B cell (primary cell): ENCODE results near the gene DACH2. TPM values are rescaled to one million over a fixed set of nuclear protein-coding genes. Genes with fewer than 3 reads are reported as not detected.

Source experiments
- ATAC-seq: fragments of 200-7000 bp; cut with Tn5 transposase; one replicate; pipeline ENCODE4 v1.10.0; 2021; ENCODE audit warnings: low read depth, mild to moderate bottlenecking, moderate number of reproducible peaks, moderate library complexity
- CTCF ChIA-PET: fragments of 350-600 bp; sonication (Branson Sonifier 250); formaldehyde crosslinking; loops from one replicate; lab custom pipeline; 2021; ENCODE audit warnings: antibody characterized with exemption, inconsistent platforms; lab: Charles Lee
- POLR2A ChIA-PET: fragments of 350-600 bp; sonication (Branson Sonifier 250); formaldehyde crosslinking; loops from one replicate; lab custom pipeline; 2021; ENCODE audit warnings: antibody characterized with exemption; lab: Charles Lee
- DNase-seq: peaks from one replicate; pipeline ENCODE4 v3.0.0; 2013
- H2AFZ ChIP-seq: 2 replicates; pipeline ENCODE4 v1.6.1; 2012; ENCODE audit warnings: mild to moderate bottlenecking, low read depth, low read length; ENCODE audit not compliant: insufficient read depth, poor library complexity, severe bottlenecking
- H3K27ac ChIP-seq, 2 donors: 1 replicate in 1 of 2; 2 replicates in 1 of 2; pipeline ENCODE4 v1.5.1; 2012 to 2013; ENCODE audit warnings: low read length in 2 of 2, mild to moderate bottlenecking in 2 of 2, moderate library complexity in 1 of 2
- H3K27me3 ChIP-seq, 4 experiments: fragments of 200-600 bp in 1 of 4; sonication (generic) in 1 of 4; replicated peaks in 1 of 4; 1 replicate in 2 of 4; 2 replicates in 2 of 4; pipeline versions ENCODE4 v1.6.1 to v1.7.0; 2013 to 2016; ENCODE audit warnings: low read length in 3 of 4, mild to moderate bottlenecking in 2 of 4, mixed read lengths in 1 of 4, moderate library complexity in 1 of 4; ENCODE audit not compliant: insufficient read depth in 4 of 4, control insufficient read depth in 3 of 4; ENCODE audit errors: control extremely low read depth in 1 of 4
- H3K36me3 ChIP-seq, 2 experiments: replicated peaks in 1 of 2; 1 replicate in 1 of 2; 2 replicates in 1 of 2; pipeline versions ENCODE4 v1.6.1 to v1.7.1; 2013; ENCODE audit warnings: low read length in 1 of 2; ENCODE audit not compliant: insufficient read depth in 2 of 2, control insufficient read depth in 1 of 2; ENCODE audit errors: control extremely low read depth in 1 of 2, extremely low read depth in 1 of 2
- H3K4me1 ChIP-seq, 2 donors: fragments of 200-600 bp in 1 of 2; sonication (generic) in 1 of 2; 1 replicate in 1 of 2; 2 replicates in 1 of 2; pipeline versions ENCODE4 v1.5.1 to v1.6.1; 2013 to 2017; ENCODE audit warnings: low read length in 2 of 2; ENCODE audit not compliant: control insufficient read depth in 2 of 2, insufficient read depth in 2 of 2
- H3K4me2 ChIP-seq: replicated peaks from 2 replicates; pipeline ENCODE3; 2012; ENCODE audit warnings: mild to moderate bottlenecking, low read depth, low read length; ENCODE audit not compliant: poor library complexity, severe bottlenecking
- H3K4me3 ChIP-seq, 5 experiments: fragments of 200-600 bp in 1 of 5; sonication (generic) in 1 of 5; 1 replicate in 3 of 5; 2 replicates in 2 of 5; pipeline versions ENCODE4 v1.5.1 to v1.7.0; 2011 to 2016; ENCODE audit warnings: low read length in 4 of 5, mild to moderate bottlenecking in 4 of 5, low read depth in 2 of 5, control low read depth in 1 of 5, moderate library complexity in 1 of 5; ENCODE audit not compliant: insufficient read depth in 1 of 5; ENCODE audit errors: control extremely low read depth in 1 of 5, extremely low read depth in 1 of 5
- H3K79me2 ChIP-seq: fragments of 200-600 bp; sonication (generic); one replicate; pipeline ENCODE4 v1.6.0; 2016; ENCODE audit warnings: low read length; ENCODE audit not compliant: control insufficient read depth, insufficient read depth
- H3K9ac ChIP-seq: fragments of 200-600 bp; sonication (generic); 2 replicates; pipeline ENCODE4 v1.6.1; 2017; ENCODE audit warnings: mild to moderate bottlenecking, low read length, moderate library complexity
- H3K9me3 ChIP-seq, 3 donors: one replicate each; pipeline versions ENCODE4 v1.6.1 to v1.7.1; 2013; ENCODE audit warnings: low read length in 2 of 3; ENCODE audit not compliant: control insufficient read depth in 2 of 3, insufficient read depth in 1 of 3; ENCODE audit errors: control extremely low read depth in 1 of 3
- H4K20me1 ChIP-seq: 2 replicates; pipeline ENCODE4 v1.6.0; 2012; ENCODE audit warnings: mild to moderate bottlenecking, low read length; ENCODE audit not compliant: insufficient read depth, control insufficient read depth, poor library complexity, severe bottlenecking
- H3K27ac Mint-ChIP-seq: one replicate; pipeline ENCODE4 v1.8.0; 2021; ENCODE audit warnings: mixed read lengths
- H3K27me3 Mint-ChIP-seq: one replicate; pipeline ENCODE4 v1.8.0; 2021; ENCODE audit warnings: mixed read lengths
- H3K4me1 Mint-ChIP-seq: one replicate; pipeline ENCODE4 v1.8.0; 2021; ENCODE audit warnings: mixed read lengths
- H3K4me3 Mint-ChIP-seq: one replicate; pipeline ENCODE4 v1.8.0; 2021; ENCODE audit warnings: mixed read lengths
- H3K9me3 Mint-ChIP-seq: one replicate; pipeline ENCODE4 v1.8.0; 2022; ENCODE audit warnings: mixed read lengths; ENCODE audit not compliant: insufficient read depth
- CTCF ChIP-seq: fragments of 200-600 bp; IDR thresholded peaks from one replicate; pipeline ENCODE4 v1.8.0; 2022; ENCODE audit warnings: antibody characterized with exemption, mild to moderate bottlenecking
- EZH2 ChIP-seq: IDR thresholded peaks from 2 replicates; pipeline ENCODE4 v1.6.1; 2012; ENCODE audit warnings: borderline replicate concordance, low read depth, mild to moderate bottlenecking, moderate library complexity, low read length; ENCODE audit not compliant: insufficient read depth, poor library complexity, severe bottlenecking
- WGBS: methylation state at CpG from one replicate; pipeline ENCODE4 v1.1.5; 2013; ENCODE audit warnings: missing lambda C conversion rate; ENCODE audit not compliant: insufficient coverage; 5-methylcytosine and 5-hydroxymethylcytosine counted together
- intact Hi-C: fragments of 100-400 bp; cut with micrococcal nuclease; formaldehyde crosslinking; loops from one replicate; pipeline ENCODE4 v1.10.0; 2022
- polyA plus RNA-seq: library from polyadenylated mRNA; depleted of rRNA; stranded (reverse); fragments of >200 nt; gene quantifications from 2 replicates; pipeline ENCODE4 v1.2.3, GENCODE V29; 2012
- total RNA-seq, 2 donors: library from RNA; stranded (reverse); fragments of 120-200 nt in 1 of 2; gene quantifications; 1 replicate in 1 of 2; 2 replicates in 1 of 2; pipeline versions ENCODE4 v1.2.3 to v1.2.4, GENCODE V29; 2013 to 2022

The DACH2 gene
- total and polyA plus RNA-seq, 2 donors (not counting 1 experiment from before 2014, with no cell fraction given) = 0.07 TPM; not detected in 1

- Histone ChIP-seq H3K9me3 (no peaks in the 10 kb centered on the region), H3K27ac (no peak overlapping the region), H3K9ac (no peak overlapping the region), H3K4me1 (no peaks in the 10 kb centered on the region), H3K79me2 (no peaks in the 10 kb centered on the region), H4K20me1 (no peaks in the 10 kb centered on the region), H2AFZ (no peak overlapping the region), H3K27me3 (no peaks in the 10 kb centered on the region), H3K36me3 (no peaks in the 10 kb centered on the region), H3K4me3 (no peak overlapping the region), H3K4me2 (no peak overlapping the region)
- ChIA-PET CTCF (no interaction called here), POLR2A (no interaction called here)
- no peak for TF ChIP-seq EZH2
- TF ChIP-seq CTCF = no peak
- H3K4me3 Mint-ChIP-seq = no peak overlapping the region
- intact Hi-C loops = no loop called here
- WGBS = no CpG with 5 or more reads among the region's 3 CpGs
- no peaks in the 10 kb centered on the region for H3K27me3 Mint-ChIP-seq
- H3K27ac Mint-ChIP-seq = no peak overlapping the region
- ATAC-seq (no peak), DNase-seq (no peak)
- H3K4me1 Mint-ChIP-seq = no peaks in the 10 kb centered on the region
- H3K9me3 Mint-ChIP-seq = no peaks in the 10 kb centered on the region
Measured at GRCh38 chrX:86369847-86370630, 221.8 kb downstream of the DACH2 start.

GRCh38 chrX:86370927-86371326, 222.7 kb downstream of the DACH2 start:
- no peaks in the 10 kb centered on the region for H3K79me2 ChIP-seq
- H3K4me3 ChIP-seq = no peak overlapping the region
- WGBS = no CpG with 5 or more reads among the region's 1 CpG
- H3K4me1 ChIP-seq = no peaks in the 10 kb centered on the region
- ChIA-PET CTCF (no interaction called here), POLR2A (no interaction called here)
- no peak overlapping the region for H3K27ac ChIP-seq
- H3K27me3 Mint-ChIP-seq = no peaks in the 10 kb centered on the region
- no peaks in the 10 kb centered on the region for H3K27me3 ChIP-seq
- H3K27ac Mint-ChIP-seq = no peak overlapping the region
- no peaks in the 10 kb centered on the region for H3K9me3 Mint-ChIP-seq
- intact Hi-C loops = no loop called here
- no peak overlapping the region for H3K4me3 Mint-ChIP-seq
- no peak overlapping the region for H3K4me2 ChIP-seq
- no peak for TF ChIP-seq EZH2
- TF ChIP-seq CTCF = no peak
- no peaks in the 10 kb centered on the region for H3K4me1 Mint-ChIP-seq
- no peaks in the 10 kb centered on the region for H3K9me3 ChIP-seq
- H2AFZ ChIP-seq = no peak overlapping the region
- H3K36me3 ChIP-seq = no peaks in the 10 kb centered on the region
- H4K20me1 ChIP-seq = no peaks in the 10 kb centered on the region
- ATAC-seq = no peak
- H3K9ac ChIP-seq = no peak overlapping the region
- DNase-seq = no peak
